WTC11 (cell line): ENCODE results near the gene ITPKB.

Experiments used
- AFF4 ChIP-seq: sonication (generic); formaldehyde crosslinking; IDR thresholded peaks from 2 replicates; pipeline ENCODE4 v1.8.1; 2023; ENCODE audit warnings: mild to moderate bottlenecking, missing genetic modification reagents, borderline replicate concordance
- CREB1 ChIP-seq: sonication (generic); formaldehyde crosslinking; IDR thresholded peaks from 2 replicates; pipeline ENCODE4 v1.8.0; 2023; ENCODE audit warnings: mild to moderate bottlenecking, missing genetic modification reagents
- E2F4 ChIP-seq: sonication (generic); formaldehyde crosslinking; IDR thresholded peaks from 2 replicates; pipeline ENCODE4 v1.8.1; 2022; ENCODE audit warnings: low read depth, mild to moderate bottlenecking, moderate library complexity, missing genetic modification reagents, borderline replicate concordance
- EMX1 ChIP-seq: fragments of 250-450 bp; sonication (Bioruptor Pico); IDR thresholded peaks from 2 replicates; pipeline ENCODE4 v1.8.0; 2021; ENCODE audit warnings: mild to moderate bottlenecking
- NR1H2 ChIP-seq: sonication (generic); formaldehyde crosslinking; IDR thresholded peaks from 2 replicates; pipeline ENCODE4 v1.9.0; 2021; ENCODE audit warnings: mild to moderate bottlenecking, moderate library complexity, missing genetic modification reagents
- OVOL2 ChIP-seq: fragments of 250-450 bp; sonication (Bioruptor Pico); IDR thresholded peaks from 2 replicates; pipeline ENCODE4 v1.9.0; 2021; ENCODE audit warnings: mild to moderate bottlenecking, borderline replicate concordance
- SOX15 ChIP-seq: fragments of 250-450 bp; sonication (Bioruptor Pico); IDR thresholded peaks from 2 replicates; pipeline ENCODE4 v1.9.0; 2021; ENCODE audit warnings: mild to moderate bottlenecking
- TF ChIP-seq, protein P1 (sequence below): fragments of 200-600 bp; IDR thresholded peaks from 2 replicates; pipeline ENCODE4 v1.8.0; 2022; ENCODE audit warnings: antibody characterized with exemption
- TF ChIP-seq, protein P2 (sequence below): sonication (generic); formaldehyde crosslinking; IDR thresholded peaks from 2 replicates; pipeline ENCODE4 v1.8.0; 2022; ENCODE audit warnings: mild to moderate bottlenecking, missing genetic modification reagents
- TF ChIP-seq, protein P3 (sequence below): sonication (generic); formaldehyde crosslinking; IDR thresholded peaks from 2 replicates; pipeline ENCODE4 v1.8.1; 2022; ENCODE audit warnings: mild to moderate bottlenecking, moderate library complexity, missing genetic modification reagents
- TF ChIP-seq, protein P4 (sequence below): sonication (generic); formaldehyde crosslinking; IDR thresholded peaks from 2 replicates; pipeline ENCODE4 v1.8.1; 2023; ENCODE audit warnings: mild to moderate bottlenecking, missing genetic modification reagents, moderate library complexity

DNA sequence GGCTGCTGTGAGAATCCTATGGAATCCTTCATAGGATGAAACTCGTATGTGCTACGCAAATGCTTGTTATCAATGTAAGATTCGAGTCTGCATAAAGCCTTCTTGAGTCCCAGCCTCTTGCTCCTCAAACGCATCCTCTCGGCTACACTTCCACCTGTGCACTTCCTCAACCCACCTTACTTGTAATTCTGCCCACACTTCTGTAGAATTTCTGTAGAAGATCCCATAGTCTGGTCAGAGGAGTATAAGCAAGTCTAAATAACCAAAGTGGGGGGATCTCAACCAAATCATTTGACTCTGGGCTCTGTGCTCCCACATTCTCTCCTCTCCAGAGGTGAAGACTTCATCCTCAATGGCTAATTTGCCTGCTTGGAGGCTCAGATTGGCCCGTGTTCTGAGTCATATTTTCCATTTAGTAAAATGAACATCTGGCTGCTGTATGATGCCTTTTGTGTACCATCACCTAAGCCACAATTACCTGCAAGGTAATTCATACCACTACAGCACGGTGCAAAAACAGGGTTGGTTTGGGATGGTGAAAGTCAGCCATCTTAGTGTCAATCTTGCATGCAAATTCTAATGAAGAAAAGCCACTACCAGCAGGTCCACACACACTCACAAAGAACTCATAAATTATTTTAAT is 63.2 kb downstream of the ITPKB start:
- TF ChIP-seq OVOL2 (CRISPR knock-in tag) (no peak), CREB1 (CRISPR knock-in tag) (no peak), AFF4 (no peak), EMX1 (CRISPR knock-in tag) (no peak), E2F4 (no peak), NR1H2 (no peak), SOX15 (CRISPR knock-in tag) (no peak)
- TF ChIP-seq, protein P1, sequence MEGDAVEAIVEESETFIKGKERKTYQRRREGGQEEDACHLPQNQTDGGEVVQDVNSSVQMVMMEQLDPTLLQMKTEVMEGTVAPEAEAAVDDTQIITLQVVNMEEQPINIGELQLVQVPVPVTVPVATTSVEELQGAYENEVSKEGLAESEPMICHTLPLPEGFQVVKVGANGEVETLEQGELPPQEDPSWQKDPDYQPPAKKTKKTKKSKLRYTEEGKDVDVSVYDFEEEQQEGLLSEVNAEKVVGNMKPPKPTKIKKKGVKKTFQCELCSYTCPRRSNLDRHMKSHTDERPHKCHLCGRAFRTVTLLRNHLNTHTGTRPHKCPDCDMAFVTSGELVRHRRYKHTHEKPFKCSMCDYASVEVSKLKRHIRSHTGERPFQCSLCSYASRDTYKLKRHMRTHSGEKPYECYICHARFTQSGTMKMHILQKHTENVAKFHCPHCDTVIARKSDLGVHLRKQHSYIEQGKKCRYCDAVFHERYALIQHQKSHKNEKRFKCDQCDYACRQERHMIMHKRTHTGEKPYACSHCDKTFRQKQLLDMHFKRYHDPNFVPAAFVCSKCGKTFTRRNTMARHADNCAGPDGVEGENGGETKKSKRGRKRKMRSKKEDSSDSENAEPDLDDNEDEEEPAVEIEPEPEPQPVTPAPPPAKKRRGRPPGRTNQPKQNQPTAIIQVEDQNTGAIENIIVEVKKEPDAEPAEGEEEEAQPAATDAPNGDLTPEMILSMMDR: no peak
- TF ChIP-seq, protein P2, sequence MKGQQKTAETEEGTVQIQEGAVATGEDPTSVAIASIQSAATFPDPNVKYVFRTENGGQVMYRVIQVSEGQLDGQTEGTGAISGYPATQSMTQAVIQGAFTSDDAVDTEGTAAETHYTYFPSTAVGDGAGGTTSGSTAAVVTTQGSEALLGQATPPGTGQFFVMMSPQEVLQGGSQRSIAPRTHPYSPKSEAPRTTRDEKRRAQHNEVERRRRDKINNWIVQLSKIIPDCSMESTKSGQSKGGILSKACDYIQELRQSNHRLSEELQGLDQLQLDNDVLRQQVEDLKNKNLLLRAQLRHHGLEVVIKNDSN (CRISPR knock-in tag): no peak
- TF ChIP-seq, protein P3, sequence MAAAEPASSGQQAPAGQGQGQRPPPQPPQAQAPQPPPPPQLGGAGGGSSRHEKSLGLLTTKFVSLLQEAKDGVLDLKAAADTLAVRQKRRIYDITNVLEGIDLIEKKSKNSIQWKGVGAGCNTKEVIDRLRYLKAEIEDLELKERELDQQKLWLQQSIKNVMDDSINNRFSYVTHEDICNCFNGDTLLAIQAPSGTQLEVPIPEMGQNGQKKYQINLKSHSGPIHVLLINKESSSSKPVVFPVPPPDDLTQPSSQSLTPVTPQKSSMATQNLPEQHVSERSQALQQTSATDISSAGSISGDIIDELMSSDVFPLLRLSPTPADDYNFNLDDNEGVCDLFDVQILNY (CRISPR knock-in tag): no peak
- TF ChIP-seq, protein P4, sequence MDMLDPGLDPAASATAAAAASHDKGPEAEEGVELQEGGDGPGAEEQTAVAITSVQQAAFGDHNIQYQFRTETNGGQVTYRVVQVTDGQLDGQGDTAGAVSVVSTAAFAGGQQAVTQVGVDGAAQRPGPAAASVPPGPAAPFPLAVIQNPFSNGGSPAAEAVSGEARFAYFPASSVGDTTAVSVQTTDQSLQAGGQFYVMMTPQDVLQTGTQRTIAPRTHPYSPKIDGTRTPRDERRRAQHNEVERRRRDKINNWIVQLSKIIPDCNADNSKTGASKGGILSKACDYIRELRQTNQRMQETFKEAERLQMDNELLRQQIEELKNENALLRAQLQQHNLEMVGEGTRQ (CRISPR knock-in tag): no peak
